Astrocyte of the spinal cord (primary cell): ENCODE results near the gene TRMT44.

Experiments
- DNase-seq: peaks from one replicate; pipeline ENCODE4 v3.0.0; 2011; ENCODE audit warnings: low read depth, low spot score
- H3K4me3 ChIP-seq: 2 replicates; pipeline ENCODE4 v1.5.1; 2011; ENCODE audit warnings: low read depth, mild to moderate bottlenecking, low read length, moderate library complexity
- in situ Hi-C: cut with HindIII; loops from 2 replicates; pipeline ENCODE4 v1.10.0; 2017; ENCODE audit warnings: low sequenced_read_pairs
- TF ChIP-seq, protein P1 (sequence below): IDR thresholded peaks from 2 replicates; pipeline ENCODE4 v1.5.1; 2012; ENCODE audit warnings: low read depth, mild to moderate bottlenecking, low read length, inconsistent platforms

TRMT44 gene

DNA sequence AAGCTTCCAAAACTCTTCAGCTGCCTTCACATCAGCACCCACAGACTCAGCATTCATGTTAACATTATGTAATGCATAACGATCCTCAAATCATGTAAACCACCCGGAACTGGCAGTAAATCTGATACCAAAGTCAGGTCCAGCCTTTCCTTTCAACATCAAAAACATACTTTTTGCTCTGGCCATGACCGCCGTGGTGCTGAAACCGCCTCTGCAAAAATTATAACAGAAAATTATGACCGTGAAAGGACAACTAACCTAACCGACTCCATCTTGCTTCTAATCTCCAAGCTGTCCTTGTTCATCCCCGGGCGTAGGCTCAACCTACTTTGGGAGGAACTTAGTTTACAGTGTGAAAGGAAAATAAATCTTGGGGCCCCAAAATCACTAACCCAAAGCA lies 51.6 kb downstream of the TRMT44 start:
- no peak overlapping the region for H3K4me3 ChIP-seq
- in situ Hi-C loops, result no loop called here
- TF ChIP-seq, protein P1, sequence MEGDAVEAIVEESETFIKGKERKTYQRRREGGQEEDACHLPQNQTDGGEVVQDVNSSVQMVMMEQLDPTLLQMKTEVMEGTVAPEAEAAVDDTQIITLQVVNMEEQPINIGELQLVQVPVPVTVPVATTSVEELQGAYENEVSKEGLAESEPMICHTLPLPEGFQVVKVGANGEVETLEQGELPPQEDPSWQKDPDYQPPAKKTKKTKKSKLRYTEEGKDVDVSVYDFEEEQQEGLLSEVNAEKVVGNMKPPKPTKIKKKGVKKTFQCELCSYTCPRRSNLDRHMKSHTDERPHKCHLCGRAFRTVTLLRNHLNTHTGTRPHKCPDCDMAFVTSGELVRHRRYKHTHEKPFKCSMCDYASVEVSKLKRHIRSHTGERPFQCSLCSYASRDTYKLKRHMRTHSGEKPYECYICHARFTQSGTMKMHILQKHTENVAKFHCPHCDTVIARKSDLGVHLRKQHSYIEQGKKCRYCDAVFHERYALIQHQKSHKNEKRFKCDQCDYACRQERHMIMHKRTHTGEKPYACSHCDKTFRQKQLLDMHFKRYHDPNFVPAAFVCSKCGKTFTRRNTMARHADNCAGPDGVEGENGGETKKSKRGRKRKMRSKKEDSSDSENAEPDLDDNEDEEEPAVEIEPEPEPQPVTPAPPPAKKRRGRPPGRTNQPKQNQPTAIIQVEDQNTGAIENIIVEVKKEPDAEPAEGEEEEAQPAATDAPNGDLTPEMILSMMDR, result no peak
- no peak for DNase-seq

DNA sequence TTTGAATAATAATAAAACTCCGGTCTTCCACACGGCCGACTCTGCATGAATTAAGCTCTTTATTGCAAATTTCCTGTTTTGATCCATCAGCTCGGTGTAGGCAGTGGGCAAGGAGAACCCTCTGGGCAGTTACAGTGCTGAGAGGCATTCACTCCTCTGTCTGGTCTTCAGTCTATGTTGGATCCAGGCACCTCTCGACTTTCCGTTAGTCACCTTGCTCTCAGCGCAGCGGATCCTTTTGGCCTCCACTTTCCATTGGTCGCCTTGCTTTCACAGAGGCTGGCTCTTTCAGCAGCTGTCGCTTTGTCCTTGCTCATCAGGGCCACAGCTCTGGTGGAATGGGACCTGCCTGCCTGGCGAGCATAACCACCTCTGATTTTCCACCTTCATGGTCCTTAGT lies 52.9 kb downstream of the TRMT44 start:
- H3K4me3 ChIP-seq, result no peak overlapping the region
- DNase-seq, result no peak
- TF ChIP-seq, protein P1, result no peak
- in situ Hi-C loops, result no loop called here

DNA sequence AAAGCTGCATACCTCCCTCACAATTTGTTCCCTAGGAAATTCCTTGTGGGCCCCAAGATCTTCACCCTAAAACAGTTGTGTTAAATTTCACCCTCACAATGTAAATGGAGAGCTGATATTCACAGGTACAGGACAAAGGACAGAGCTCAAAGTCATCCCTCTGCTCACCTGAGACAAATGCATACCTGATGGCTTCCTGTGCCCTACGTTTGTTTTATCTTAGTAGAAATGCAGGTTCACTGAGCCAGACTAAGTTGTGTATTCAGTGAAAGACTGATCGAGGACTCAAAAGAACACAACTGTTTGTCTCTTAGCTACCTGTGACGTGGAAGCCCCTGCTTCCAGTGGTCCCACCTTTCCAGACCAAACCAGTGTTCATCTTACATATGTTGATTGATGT lies 53.6 kb downstream of the TRMT44 start:
- TF ChIP-seq, protein P1, result no peak
- no peak for DNase-seq
- H3K4me3 ChIP-seq, result no peak overlapping the region
- in situ Hi-C loops, result no loop called here

DNA sequence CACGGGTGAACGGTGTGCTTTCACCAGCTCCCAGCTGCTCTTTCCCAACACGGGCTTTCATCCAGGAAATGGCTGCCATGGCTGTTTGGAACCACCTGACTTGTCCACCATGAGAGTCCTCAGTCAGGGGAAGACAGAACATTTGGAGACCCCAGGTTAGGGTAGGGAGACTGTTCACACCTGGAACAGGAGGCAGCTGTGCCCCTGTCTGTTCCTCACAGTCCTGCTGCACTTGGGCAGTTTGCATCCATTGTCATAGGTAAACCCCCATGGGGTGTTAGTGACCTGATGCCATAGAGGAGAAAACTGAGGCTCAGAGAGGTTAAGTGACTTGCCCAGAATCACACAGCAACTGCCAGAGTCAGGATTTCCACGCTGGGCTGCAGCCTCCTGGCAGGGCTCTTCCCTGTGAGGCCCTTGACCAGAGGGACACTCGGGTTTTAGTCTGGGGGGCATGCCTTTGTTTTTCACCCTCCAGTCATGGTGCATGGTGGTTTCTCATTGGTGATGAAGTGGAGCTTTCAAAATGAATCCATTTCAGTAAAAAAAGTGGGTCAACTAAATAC lies 54.5 kb downstream of the TRMT44 start:
- TF ChIP-seq, protein P1, result no peak
- in situ Hi-C loops, result no loop called here
- no peak for DNase-seq
- H3K4me3 ChIP-seq, result no peak overlapping the region

DNA sequence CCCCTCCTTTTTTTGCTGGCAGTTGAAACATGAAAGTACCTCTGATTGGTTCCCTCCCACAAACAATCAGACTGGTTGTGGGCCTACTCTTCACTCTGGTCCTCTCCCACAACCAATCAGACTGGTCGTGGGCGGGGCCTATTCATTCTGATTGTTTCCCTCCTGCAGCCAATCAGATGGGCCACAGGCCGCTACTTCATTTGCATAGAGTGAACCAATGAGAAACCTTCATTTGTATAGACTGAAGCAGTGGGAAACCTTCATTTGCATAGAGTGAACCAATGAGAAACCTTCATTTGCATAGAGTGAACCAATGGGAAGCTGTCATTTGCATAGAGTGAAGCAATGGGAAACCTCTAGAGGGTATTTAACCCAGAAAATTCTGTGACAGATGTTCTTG lies 55.2 kb downstream of the TRMT44 start:
- no peak overlapping the region for H3K4me3 ChIP-seq
- no peak for DNase-seq
- in situ Hi-C loops, result no loop called here
- TF ChIP-seq, protein P1, result no peak

DNA sequence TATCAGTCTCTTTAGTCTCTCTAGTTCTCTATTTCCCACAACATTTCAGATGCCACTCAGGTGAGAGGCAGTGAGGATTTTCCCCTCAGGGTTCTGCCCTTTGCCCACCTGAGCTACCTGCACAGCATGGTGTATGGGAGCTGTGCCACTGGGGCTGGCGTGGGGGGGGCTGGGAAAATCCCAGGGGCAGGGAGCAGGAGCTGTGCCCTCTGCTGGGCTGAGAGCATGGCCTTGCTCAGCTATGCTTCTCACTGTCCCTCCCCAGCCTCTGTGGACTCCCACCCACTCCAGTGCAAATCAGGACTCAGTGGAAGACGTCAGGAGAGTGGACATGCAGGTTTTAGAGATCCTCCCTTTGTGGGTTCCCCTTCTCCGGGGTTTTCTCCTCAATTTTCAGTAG lies 57.2 kb downstream of the TRMT44 start:
- in situ Hi-C loops, result no loop called here
- TF ChIP-seq, protein P1, result no peak

DNA sequence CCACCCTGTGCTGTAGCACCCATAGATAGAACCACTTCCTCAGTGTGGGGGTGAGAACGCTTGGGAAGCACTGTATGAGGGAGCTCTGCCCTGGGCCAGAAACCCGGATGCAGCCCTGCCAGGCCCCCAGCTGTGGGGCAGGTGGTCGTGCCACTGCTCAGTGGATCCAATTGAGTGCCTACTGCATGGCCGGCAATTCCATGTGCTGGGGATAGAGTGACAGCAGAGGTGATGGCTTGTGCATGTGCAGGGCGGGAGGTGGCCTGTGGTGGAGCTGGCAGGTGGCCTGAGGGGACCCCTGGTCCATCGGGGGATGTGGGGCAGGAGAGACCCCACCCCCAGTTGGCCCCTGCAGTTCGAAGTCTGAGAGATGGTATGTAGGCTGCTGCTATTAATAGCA lies 60.4 kb downstream of the TRMT44 start:
- TF ChIP-seq, protein P1, result no peak
- DNase-seq, result no peak
- H3K4me3 ChIP-seq, result no peak overlapping the region
- in situ Hi-C loops, result no loop called here

More for the DNA sequence above, 57.2 kb downstream of the TRMT44 start:
- DNase-seq, result no peak
- H3K4me3 ChIP-seq, result no peak overlapping the region
